Caco-2 (cell line): ENCODE results near the gene SPNS2. TPM values are rescaled to one million over a fixed set of nuclear protein-coding genes. Genes with fewer than 3 reads are reported as not detected.

Experiments used
- BruUV-seq: library from RNA; stranded (reverse); fragments of 400-500 nt; replicated peaks from 2 replicates; lab custom pipeline; 2021; lab: Mats Ljungman, UMichigan
- CTCF ChIA-PET: fragments of 300-600 bp; sonication (Branson Sonifier 250); formaldehyde crosslinking; loops from one replicate; lab custom pipeline; 2022; ENCODE audit warnings: antibody characterized with exemption; lab: Charles Lee
- POLR2A ChIA-PET: fragments of 300-600 bp; sonication (Branson Sonifier 250); formaldehyde crosslinking; loops from one replicate; lab custom pipeline; 2022; ENCODE audit warnings: antibody characterized with exemption; lab: Charles Lee
- DNase-seq, 2 experiments: peaks; one replicate each; pipeline versions ENCODE4 v3.0.0 to v3.0.0-alpha.2; 2020 to 2022
- H3K27me3 ChIP-seq: replicated peaks from 2 replicates; pipeline ENCODE4 v1.6.0; 2011; ENCODE audit warnings: low read length; ENCODE audit not compliant: control insufficient read depth, insufficient read depth
- H3K36me3 ChIP-seq: 2 replicates; pipeline ENCODE4 v1.5.1; 2011; ENCODE audit warnings: low read length; ENCODE audit not compliant: control insufficient read depth, insufficient read depth
- H3K4me1 ChIP-seq: fragments of 250-450 bp; sonication (Bioruptor Pico); 2 replicates; pipeline ENCODE4 v1.5.1; 2020; ENCODE audit warnings: mild to moderate bottlenecking
- H3K4me3 ChIP-seq: 2 replicates; pipeline ENCODE4 v1.5.1; 2011; ENCODE audit warnings: low read depth, mild to moderate bottlenecking, control low read depth, low read length
- H3K9me3 ChIP-seq: fragments of 250-450 bp; sonication (Bioruptor Pico); 2 replicates; pipeline ENCODE4 v1.5.1; 2020; ENCODE audit warnings: mild to moderate bottlenecking, moderate library complexity
- H3K27ac Mint-ChIP-seq: one replicate; pipeline ENCODE4 v1.8.0; 2022; ENCODE audit warnings: mixed read lengths; ENCODE audit not compliant: unreplicated experiment
- H3K27me3 Mint-ChIP-seq: one replicate; pipeline ENCODE4 v1.8.0; 2022; ENCODE audit warnings: mixed read lengths; ENCODE audit not compliant: insufficient read depth, unreplicated experiment
- H3K36me3 Mint-ChIP-seq: one replicate; pipeline ENCODE4 v1.8.0; 2022; ENCODE audit warnings: mild to moderate bottlenecking, mixed read lengths; ENCODE audit not compliant: insufficient read depth, unreplicated experiment
- H3K4me1 Mint-ChIP-seq: one replicate; pipeline ENCODE4 v1.8.0; 2022; ENCODE audit warnings: low read depth, mixed read lengths; ENCODE audit not compliant: unreplicated experiment
- H3K4me3 Mint-ChIP-seq: one replicate; pipeline ENCODE4 v1.8.0; 2022; ENCODE audit warnings: mild to moderate bottlenecking, moderate library complexity, mixed read lengths; ENCODE audit not compliant: unreplicated experiment
- H3K9me3 Mint-ChIP-seq: one replicate; pipeline ENCODE4 v1.8.0; 2022; ENCODE audit warnings: mixed read lengths; ENCODE audit not compliant: unreplicated experiment
- intact Hi-C: fragments of 100-400 bp; cut with micrococcal nuclease; formaldehyde crosslinking; loops from one replicate; pipeline ENCODE4 v1.10.0; 2022; ENCODE audit not compliant: unreplicated experiment
- total RNA-seq: library from RNA; stranded (reverse); gene quantifications from 2 replicates; pipeline ENCODE4 v1.2.3, GENCODE V29; 2022
- TF ChIP-seq, protein P1 (sequence below), 2 experiments: fragments of 200-600 bp in 1 of 2; IDR thresholded peaks; 1 replicate in 1 of 2; 2 replicates in 1 of 2; pipeline versions ENCODE4 v1.5.1 to v1.8.0; 2011 to 2022; ENCODE audit warnings: antibody characterized with exemption in 1 of 2, control low read depth in 1 of 2, inconsistent platforms in 1 of 2, low read depth in 1 of 2, low read length in 1 of 2, mild to moderate bottlenecking in 1 of 2, moderate library complexity in 1 of 2; ENCODE audit not compliant: insufficient read depth in 1 of 2, severe bottlenecking in 1 of 2, unreplicated experiment in 1 of 2

SPNS2 gene
- total RNA-seq, 1 experiment from 2014 or later: 1.00 TPM

DNA sequence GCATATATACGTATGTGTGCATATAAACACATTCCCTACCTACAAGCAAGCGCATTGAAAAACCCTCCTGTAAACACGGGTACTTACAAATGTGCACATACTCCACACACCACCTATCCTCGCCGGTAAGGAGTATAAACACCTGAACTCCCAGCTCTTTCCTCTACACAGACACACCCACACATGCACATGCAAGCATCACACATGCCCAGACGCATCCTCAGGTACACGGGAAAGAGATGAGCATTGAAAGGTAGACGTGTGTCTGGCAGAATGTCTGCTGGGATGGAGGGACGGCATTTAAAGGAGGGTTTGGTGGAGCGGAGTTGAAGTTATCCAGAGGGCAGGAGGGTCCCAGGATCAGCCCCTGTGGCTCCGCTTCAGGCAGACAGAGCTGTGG lies 81.0 kb downstream of the SPNS2 start:
- no peaks in the 10 kb centered on the region for H3K9me3 ChIP-seq
- TF ChIP-seq, protein P1, sequence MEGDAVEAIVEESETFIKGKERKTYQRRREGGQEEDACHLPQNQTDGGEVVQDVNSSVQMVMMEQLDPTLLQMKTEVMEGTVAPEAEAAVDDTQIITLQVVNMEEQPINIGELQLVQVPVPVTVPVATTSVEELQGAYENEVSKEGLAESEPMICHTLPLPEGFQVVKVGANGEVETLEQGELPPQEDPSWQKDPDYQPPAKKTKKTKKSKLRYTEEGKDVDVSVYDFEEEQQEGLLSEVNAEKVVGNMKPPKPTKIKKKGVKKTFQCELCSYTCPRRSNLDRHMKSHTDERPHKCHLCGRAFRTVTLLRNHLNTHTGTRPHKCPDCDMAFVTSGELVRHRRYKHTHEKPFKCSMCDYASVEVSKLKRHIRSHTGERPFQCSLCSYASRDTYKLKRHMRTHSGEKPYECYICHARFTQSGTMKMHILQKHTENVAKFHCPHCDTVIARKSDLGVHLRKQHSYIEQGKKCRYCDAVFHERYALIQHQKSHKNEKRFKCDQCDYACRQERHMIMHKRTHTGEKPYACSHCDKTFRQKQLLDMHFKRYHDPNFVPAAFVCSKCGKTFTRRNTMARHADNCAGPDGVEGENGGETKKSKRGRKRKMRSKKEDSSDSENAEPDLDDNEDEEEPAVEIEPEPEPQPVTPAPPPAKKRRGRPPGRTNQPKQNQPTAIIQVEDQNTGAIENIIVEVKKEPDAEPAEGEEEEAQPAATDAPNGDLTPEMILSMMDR (IDR thresholded peaks at IDR 0.05; ENCODE audit: insufficient read depth in 1 of 2, low read depth in 1 of 2, low read length in 1 of 2, severe bottlenecking in 1 of 2, unreplicated experiment in 1 of 2): no peak
- no peaks in the 10 kb centered on the region for H3K36me3 ChIP-seq
- peaks cover 8% of the 10 kb centered on the region for H3K4me1 ChIP-seq
- H3K27me3 Mint-ChIP-seq: no peaks in the 10 kb centered on the region
- no peak overlapping the region for H3K27ac Mint-ChIP-seq
- no peak for DNase-seq
- no peaks in the 10 kb centered on the region for H3K4me1 Mint-ChIP-seq
- BruUV-seq: no TSS peak
- intact Hi-C loops: no loop called here
- no peaks in the 10 kb centered on the region for H3K36me3 Mint-ChIP-seq
- H3K4me3 ChIP-seq: no peak overlapping the region
- no peaks in the 10 kb centered on the region for H3K27me3 ChIP-seq
- no peak overlapping the region for H3K4me3 Mint-ChIP-seq
- ChIA-PET POLR2A (no interaction called here), CTCF (no interaction called here)
- no peaks in the 10 kb centered on the region for H3K9me3 Mint-ChIP-seq

DNA sequence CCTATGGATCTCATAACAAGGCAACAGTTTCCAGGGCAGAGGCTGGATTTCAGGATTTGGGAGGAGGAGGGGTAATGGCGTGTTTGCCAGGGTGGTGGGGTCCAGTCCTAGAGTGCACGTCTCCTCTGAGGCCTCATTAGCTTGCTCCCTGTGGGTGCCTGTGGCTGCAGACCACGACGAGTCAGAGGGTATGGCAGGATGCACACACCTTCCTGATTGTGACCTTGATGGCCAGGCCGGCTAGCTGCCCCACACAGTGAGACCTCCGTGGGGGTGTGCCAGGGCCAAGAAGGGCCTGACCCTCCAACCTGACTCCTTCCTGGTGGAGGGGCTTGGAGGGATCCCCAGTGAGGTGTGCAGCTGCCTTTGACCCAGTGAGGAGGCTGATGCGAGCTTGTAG lies 81.6 kb downstream of the SPNS2 start:
- ChIA-PET CTCF (no interaction called here), POLR2A (interaction anchor here (0.6 kb wide), 1 partner anchor 40 kb away, joined by 7 read pairs; no protein-coding TSS in a partner anchor)
- intact Hi-C loops: no loop called here

DNA sequence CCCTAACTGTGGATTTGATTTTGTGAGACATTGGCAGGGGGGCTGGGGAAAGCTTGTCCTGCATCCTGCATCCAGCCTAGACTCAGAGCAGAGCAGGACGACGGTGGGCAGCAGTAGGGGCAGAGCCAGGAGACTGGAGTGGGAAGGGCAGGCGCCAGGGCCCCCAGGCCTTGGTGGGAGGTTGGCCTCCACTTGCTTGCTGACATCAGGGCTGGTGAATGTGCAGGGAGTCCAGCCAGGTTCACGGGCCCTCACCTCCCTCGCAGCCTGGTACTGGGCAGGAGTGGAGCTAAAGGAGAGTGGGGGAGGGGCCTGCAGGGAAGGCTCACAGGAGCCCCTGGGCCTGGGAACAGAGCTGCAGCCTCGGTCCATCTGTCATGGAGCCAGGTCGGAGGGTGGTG lies 83.4 kb downstream of the SPNS2 start:
- Mint-ChIP-seq H3K36me3 (peaks cover 13% of the 10 kb centered on the region), H3K4me3 (no peak overlapping the region), H3K27me3 (no peaks in the 10 kb centered on the region), H3K4me1 (peaks cover 12% of the 10 kb centered on the region), H3K9me3 (no peaks in the 10 kb centered on the region), H3K27ac (no peak overlapping the region)
- Histone ChIP-seq H3K27me3 (no peaks in the 10 kb centered on the region), H3K36me3 (no peaks in the 10 kb centered on the region), H3K4me1 (peaks cover 9% of the 10 kb centered on the region), H3K4me3 (no peak overlapping the region), H3K9me3 (no peaks in the 10 kb centered on the region)
- ChIA-PET POLR2A (no interaction called here), CTCF (no interaction called here)
- TF ChIP-seq, protein P1 (IDR thresholded peaks at IDR 0.05; ENCODE audit: insufficient read depth in 1 of 2, low read depth in 1 of 2, low read length in 1 of 2, severe bottlenecking in 1 of 2, unreplicated experiment in 1 of 2): no peak
- intact Hi-C loops: no loop called here
- BruUV-seq: no TSS peak
- no peak for DNase-seq

More for the DNA sequence above, 81.6 kb downstream of the SPNS2 start:
- H3K4me1 ChIP-seq: peaks cover 8% of the 10 kb centered on the region
- no peak overlapping the region for H3K4me3 ChIP-seq
- Mint-ChIP-seq H3K9me3 (no peaks in the 10 kb centered on the region), H3K27ac (no peak overlapping the region), H3K4me1 (no peaks in the 10 kb centered on the region), H3K36me3 (peaks cover 4% of the 10 kb centered on the region), H3K27me3 (no peaks in the 10 kb centered on the region), H3K4me3 (no peak overlapping the region)
- H3K27me3 ChIP-seq: no peaks in the 10 kb centered on the region
- TF ChIP-seq, protein P1 (IDR thresholded peaks at IDR 0.05; ENCODE audit: insufficient read depth in 1 of 2, low read depth in 1 of 2, low read length in 1 of 2, severe bottlenecking in 1 of 2, unreplicated experiment in 1 of 2): no peak
- no TSS peak for BruUV-seq
- H3K9me3 ChIP-seq: no peaks in the 10 kb centered on the region
- no peaks in the 10 kb centered on the region for H3K36me3 ChIP-seq
- DNase-seq: no peak
